ENCODE measurements around the gene KCNS3.

DNA sequence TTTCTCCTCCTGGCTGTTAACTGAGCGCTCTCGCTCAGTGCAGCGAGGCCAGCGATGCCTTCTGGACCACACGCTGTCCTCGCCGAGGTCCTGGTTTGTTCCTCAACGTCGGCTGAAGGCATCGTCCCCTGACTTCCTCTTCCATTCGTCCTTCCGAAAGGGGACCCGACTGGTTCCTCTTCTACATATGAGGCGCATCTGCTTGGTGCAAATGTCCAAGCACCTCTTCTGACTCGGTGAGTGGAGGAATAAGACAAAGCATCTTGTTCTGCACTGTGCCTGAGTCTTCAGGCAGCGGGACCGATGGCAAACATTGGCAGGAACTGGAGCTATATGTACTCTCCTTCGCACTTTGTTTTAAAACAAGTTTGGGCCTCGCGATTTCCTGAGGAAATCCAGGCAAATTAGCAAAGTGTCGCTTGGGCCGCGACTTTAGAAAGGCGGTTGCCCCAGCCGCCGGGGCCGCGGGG is 621 bp upstream of the KCNS3 start:
- TF ChIP-seq POLR2AphosphoS5 (IDR thresholded peaks at IDR 0.05; ENCODE audit: low read depth, low read length), result no peak
- no peak for TF ChIP-seq TAF1 (IDR thresholded peaks at IDR 0.05; ENCODE audit: low read depth, low read length)

Data from GM12891 (cell line).